GM12875 (cell line): ENCODE results near the gene SH3PXD2B.

ENCODE experiments used
- H3K4me3 ChIP-seq: one replicate; pipeline ENCODE4 v1.5.1; 2011; ENCODE audit warnings: low read depth, low read length, control low read depth
- CTCF ChIP-seq: IDR thresholded peaks from 2 replicates; pipeline ENCODE4 v1.5.1; 2011; ENCODE audit warnings: low read depth, mild to moderate bottlenecking, control low read depth, inconsistent platforms, low read length, moderate library complexity, borderline replicate concordance; ENCODE audit not compliant: insufficient read depth

Gene SH3PXD2B

GRCh38 chr5:172418862-172419814, 35.2 kb downstream of the SH3PXD2B start:
- no peak for TF ChIP-seq CTCF
- H3K4me3 ChIP-seq = no peak overlapping the region

- H3K4me3 ChIP-seq = no peak overlapping the region
These were observed 36.2 kb downstream of the SH3PXD2B start for GRCh38 chr5:172417983-172418630.

GRCh38 chr5:172417130-172417841, 37.0 kb downstream of the SH3PXD2B start:
- no peak for TF ChIP-seq CTCF

More at GRCh38 chr5:172417983-172418630, 36.2 kb downstream of the SH3PXD2B start:
- TF ChIP-seq CTCF = no peak

GRCh38 chr5:172415362-172416275, 38.7 kb downstream of the SH3PXD2B start:
- no peak for TF ChIP-seq CTCF
- H3K4me3 ChIP-seq = no peak overlapping the region

More at GRCh38 chr5:172417130-172417841, 37.0 kb downstream of the SH3PXD2B start:
- no peak overlapping the region for H3K4me3 ChIP-seq

GRCh38 chr5:172414531-172415361, 39.6 kb downstream of the SH3PXD2B start:
- TF ChIP-seq CTCF = no peak
- H3K4me3 ChIP-seq = no peak overlapping the region

- no peak overlapping the region for H3K4me3 ChIP-seq
- TF ChIP-seq CTCF = no peak
These were observed 40.6 kb downstream of the SH3PXD2B start for GRCh38 chr5:172413601-172414171.
